Nephron progenitor cell (in vitro differentiated cells): ENCODE measurements around the gene MASP2.
"Not testable (repeated sequence)": the region's sequence is repeated elsewhere in the genome, so short reads cannot be mapped to it uniquely, and the experiment has no call there.

Experiments used
- DNase-seq: peaks from one replicate; pipeline ENCODE4 v3.0.0; 2021
- H3K27ac Mint-ChIP-seq: 2 replicates; pipeline ENCODE4 v1.8.0; 2021; ENCODE audit warnings: mild to moderate bottlenecking, moderate library complexity, mixed read lengths
- H3K27me3 Mint-ChIP-seq: 2 replicates; pipeline ENCODE4 v1.8.0; 2021; ENCODE audit warnings: mild to moderate bottlenecking, low read depth, mixed read lengths; ENCODE audit not compliant: poor library complexity
- H3K36me3 Mint-ChIP-seq: 2 replicates; pipeline ENCODE4 v1.8.0; 2021; ENCODE audit warnings: low read depth, mixed read lengths
- H3K4me1 Mint-ChIP-seq: 2 replicates; pipeline ENCODE4 v1.8.0; 2021; ENCODE audit warnings: mixed read lengths
- H3K4me3 Mint-ChIP-seq: 2 replicates; pipeline ENCODE4 v1.8.0; 2021; ENCODE audit warnings: mild to moderate bottlenecking, moderate library complexity, mixed read lengths
- H3K9me3 Mint-ChIP-seq: 2 replicates; pipeline ENCODE4 v1.8.0; 2021; ENCODE audit warnings: mild to moderate bottlenecking, moderate library complexity, mixed read lengths
- CTCF ChIP-seq: fragments of 200-600 bp; sonication (generic); IDR thresholded peaks from 2 replicates; pipeline ENCODE4 v1.5.0; 2021; ENCODE audit warnings: antibody characterized with exemption

MASP2 gene

GRCh38 chr1:11046625-11047365 is at the start of gene MASP2:
Gene MASP2 (minus strand): TSS chr1:11047239. CDS start chr1:11047207, 32 bp downstream.
- Mint-ChIP-seq H3K36me3 (no peaks in the 10 kb centered on the region), H3K27ac (no peak within 1 kb of the TSS), H3K9me3 (no peaks in the 10 kb centered on the region), H3K27me3 (peaks cover 4% of the 10 kb centered on the region), H3K4me3 (no peak within 1 kb of the TSS), H3K4me1 (peaks cover 20% of the 10 kb centered on the region)
- DNase-seq = no peak
- TF ChIP-seq CTCF = no peak

GRCh38 chr1:11083784-11084183 is 36.7 kb upstream of the MASP2 start:
- not testable (repeated sequence) for DNase-seq, H3K27ac Mint-ChIP-seq, H3K27me3 Mint-ChIP-seq, H3K9me3 Mint-ChIP-seq, H3K4me1 Mint-ChIP-seq, H3K4me3 Mint-ChIP-seq
- peaks cover 75% of the 10 kb centered on the region for H3K36me3 Mint-ChIP-seq

GRCh38 chr1:11080931-11081330 is 33.9 kb upstream of the MASP2 start:
- Mint-ChIP-seq H3K27me3 (peaks cover 2% of the 10 kb centered on the region), H3K9me3 (no peaks in the 10 kb centered on the region), H3K36me3 (peaks cover 67% of the 10 kb centered on the region), H3K4me3 (no peak overlapping the region), H3K27ac (no peak overlapping the region), H3K4me1 (no peaks in the 10 kb centered on the region)
- no peak for TF ChIP-seq CTCF
- DNase-seq = no peak

- Mint-ChIP-seq H3K4me3 (no peak overlapping the region), H3K27ac (peak overlapping the region; percentile 87), H3K27me3 (peaks cover 2% of the 10 kb centered on the region), H3K36me3 (peaks cover 59% of the 10 kb centered on the region), H3K9me3 (no peaks in the 10 kb centered on the region), H3K4me1 (no peaks in the 10 kb centered on the region)
- TF ChIP-seq CTCF = no peak
- no peak for DNase-seq
These were observed 31.6 kb upstream of the MASP2 start for GRCh38 chr1:11078631-11079030.

- not testable (repeated sequence) for H3K4me3 Mint-ChIP-seq, H3K4me1 Mint-ChIP-seq, DNase-seq, H3K27ac Mint-ChIP-seq, H3K9me3 Mint-ChIP-seq, H3K27me3 Mint-ChIP-seq
- peaks cover 70% of the 10 kb centered on the region for H3K36me3 Mint-ChIP-seq
These were observed 26.4 kb upstream of the MASP2 start for GRCh38 chr1:11073398-11073797.

GRCh38 chr1:11072216-11072917 is 25.3 kb upstream of the MASP2 start:
- no peak overlapping the region for H3K4me3 Mint-ChIP-seq
- peaks cover 74% of the 10 kb centered on the region for H3K36me3 Mint-ChIP-seq

More at GRCh38 chr1:11072216-11072917, 25.3 kb upstream of the MASP2 start:
- TF ChIP-seq CTCF = no peak
- H3K27me3 Mint-ChIP-seq = no peaks in the 10 kb centered on the region
- no peak for DNase-seq
- H3K9me3 Mint-ChIP-seq = no peaks in the 10 kb centered on the region
- H3K27ac Mint-ChIP-seq = no peak overlapping the region
- H3K4me1 Mint-ChIP-seq = peaks cover 6% of the 10 kb centered on the region
